Fibroblast of mammary gland (primary cell): ENCODE data around the gene BRAT1.
A peak's percentile ranks its signal among the peaks of the same experiment; 100 is the strongest.

ENCODE experiments used
- DNase-seq: peaks from one replicate; pipeline ENCODE4 v3.0.0-alpha.2; 2010; ENCODE audit warnings: low read depth
- H3K4me3 ChIP-seq: 2 replicates; pipeline ENCODE4 v1.5.1; 2011; ENCODE audit warnings: low read depth, mild to moderate bottlenecking, low read length, moderate library complexity; ENCODE audit not compliant: control insufficient read depth
- CTCF ChIP-seq: conservative IDR thresholded peaks from 2 replicates; pipeline ENCODE4 v1.5.1; 2011; ENCODE audit warnings: low read depth, low read length, inconsistent platforms; ENCODE audit not compliant: control insufficient read depth, insufficient read depth

Gene BRAT1

GRCh38 chr7:2555121-2556052, at the start of gene BRAT1:
Gene BRAT1 (minus strand): TSS chr7:2555524. CDS start chr7:2554431, 1,093 bp downstream.
- peak; percentile 26 for TF ChIP-seq CTCF
- peak within 1 kb of the TSS; percentile 68 for H3K4me3 ChIP-seq
- DNase-seq = peak; percentile 91

GRCh38 chr7:2604608-2605174, 49.4 kb upstream of the BRAT1 start:
- TF ChIP-seq CTCF = no peak
- H3K4me3 ChIP-seq = no peak overlapping the region
- DNase-seq = no peak

GRCh38 chr7:2603044-2603965, 48.0 kb upstream of the BRAT1 start:
- DNase-seq = no peak

GRCh38 chr7:2602406-2603043, 47.2 kb upstream of the BRAT1 start:
- no peak for TF ChIP-seq CTCF

More at GRCh38 chr7:2603044-2603965, 48.0 kb upstream of the BRAT1 start:
- TF ChIP-seq CTCF = no peak
- H3K4me3 ChIP-seq = no peak overlapping the region

GRCh38 chr7:2601907-2602306, 46.6 kb upstream of the BRAT1 start:
- no peak for DNase-seq
- no peak for TF ChIP-seq CTCF
- H3K4me3 ChIP-seq = no peak overlapping the region

More at GRCh38 chr7:2602406-2603043, 47.2 kb upstream of the BRAT1 start:
- no peak overlapping the region for H3K4me3 ChIP-seq
- DNase-seq = no peak

- no peak overlapping the region for H3K4me3 ChIP-seq
- DNase-seq = no peak
- no peak for TF ChIP-seq CTCF
These were observed 45.7 kb upstream of the BRAT1 start for GRCh38 chr7:2601065-2601464.
